Measurements from ENCODE around the gene CPEB3. TPM values are rescaled to one million over a fixed set of nuclear protein-coding genes. Genes with fewer than 3 reads are reported as not detected.

CPEB3 gene
- total RNA-seq, 1 donor from 2014 or later = 5.7 TPM

DNA sequence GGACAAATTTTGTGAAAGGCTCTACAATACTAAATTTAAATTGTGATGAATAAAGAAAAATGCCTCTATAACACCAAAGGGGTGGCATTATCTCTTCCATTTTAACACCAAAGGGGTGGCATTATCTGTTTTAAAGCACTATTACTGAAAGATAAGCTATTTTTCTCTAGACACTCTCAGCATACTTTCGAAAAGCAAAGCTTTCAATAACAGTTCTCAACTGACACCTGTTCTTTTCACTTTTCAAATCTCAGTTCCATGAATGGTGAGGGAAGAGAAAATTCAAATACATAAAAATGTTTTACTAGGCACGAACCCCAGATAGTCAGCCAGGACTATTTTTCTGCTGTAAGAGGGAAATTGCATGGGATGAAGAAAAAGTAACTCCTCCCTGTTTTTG lies 103.8 kb downstream of the CPEB3 start:
- intact Hi-C loops (cut with DNase I) = no loop called here
- ATAC-seq = no peak
- no peaks in the 10 kb centered on the region for H3K4me1 ChIP-seq

DNA sequence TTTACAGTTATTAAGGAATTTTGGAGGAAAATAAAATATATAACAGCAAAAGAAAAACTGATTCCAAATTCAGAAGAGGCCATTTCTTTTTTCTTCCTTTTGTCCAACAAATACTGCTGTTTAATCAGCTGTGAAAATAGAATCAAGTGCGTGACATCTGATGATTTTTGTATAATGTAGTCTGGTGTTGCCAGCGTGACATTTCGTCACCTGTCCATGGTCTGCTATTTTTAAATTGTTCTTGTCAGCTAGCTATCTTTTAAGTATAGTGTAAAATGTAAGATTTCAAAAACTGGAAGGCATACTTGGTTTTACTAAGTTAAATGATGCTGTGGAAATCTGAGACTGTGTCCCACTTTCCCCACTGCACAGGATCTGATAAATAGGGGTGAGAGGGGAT lies 105.9 kb downstream of the CPEB3 start:
- peaks cover 6% of the 10 kb centered on the region for H3K36me3 ChIP-seq
- no peaks in the 10 kb centered on the region for H3K27me3 ChIP-seq
- DNase-seq (no peak), ATAC-seq (no peak)
- no peaks in the 10 kb centered on the region for H3K4me1 ChIP-seq
- H3K9me3 ChIP-seq = no peaks in the 10 kb centered on the region
- intact Hi-C loops (cut with DNase I) = no loop called here
- TF ChIP-seq, protein P1, sequence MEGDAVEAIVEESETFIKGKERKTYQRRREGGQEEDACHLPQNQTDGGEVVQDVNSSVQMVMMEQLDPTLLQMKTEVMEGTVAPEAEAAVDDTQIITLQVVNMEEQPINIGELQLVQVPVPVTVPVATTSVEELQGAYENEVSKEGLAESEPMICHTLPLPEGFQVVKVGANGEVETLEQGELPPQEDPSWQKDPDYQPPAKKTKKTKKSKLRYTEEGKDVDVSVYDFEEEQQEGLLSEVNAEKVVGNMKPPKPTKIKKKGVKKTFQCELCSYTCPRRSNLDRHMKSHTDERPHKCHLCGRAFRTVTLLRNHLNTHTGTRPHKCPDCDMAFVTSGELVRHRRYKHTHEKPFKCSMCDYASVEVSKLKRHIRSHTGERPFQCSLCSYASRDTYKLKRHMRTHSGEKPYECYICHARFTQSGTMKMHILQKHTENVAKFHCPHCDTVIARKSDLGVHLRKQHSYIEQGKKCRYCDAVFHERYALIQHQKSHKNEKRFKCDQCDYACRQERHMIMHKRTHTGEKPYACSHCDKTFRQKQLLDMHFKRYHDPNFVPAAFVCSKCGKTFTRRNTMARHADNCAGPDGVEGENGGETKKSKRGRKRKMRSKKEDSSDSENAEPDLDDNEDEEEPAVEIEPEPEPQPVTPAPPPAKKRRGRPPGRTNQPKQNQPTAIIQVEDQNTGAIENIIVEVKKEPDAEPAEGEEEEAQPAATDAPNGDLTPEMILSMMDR (IDR thresholded peaks at IDR 0.05) = no peak
- H3K27ac ChIP-seq = no peak overlapping the region
- H3K4me3 ChIP-seq = no peak overlapping the region

More for the DNA sequence above, 103.8 kb downstream of the CPEB3 start:
- DNase-seq = no peak
- no peaks in the 10 kb centered on the region for H3K27me3 ChIP-seq
- TF ChIP-seq, protein P1 (IDR thresholded peaks at IDR 0.05) = no peak
- no peak overlapping the region for H3K27ac ChIP-seq
- peaks cover 6% of the 10 kb centered on the region for H3K36me3 ChIP-seq
- H3K9me3 ChIP-seq = no peaks in the 10 kb centered on the region
- H3K4me3 ChIP-seq = no peak overlapping the region

DNA sequence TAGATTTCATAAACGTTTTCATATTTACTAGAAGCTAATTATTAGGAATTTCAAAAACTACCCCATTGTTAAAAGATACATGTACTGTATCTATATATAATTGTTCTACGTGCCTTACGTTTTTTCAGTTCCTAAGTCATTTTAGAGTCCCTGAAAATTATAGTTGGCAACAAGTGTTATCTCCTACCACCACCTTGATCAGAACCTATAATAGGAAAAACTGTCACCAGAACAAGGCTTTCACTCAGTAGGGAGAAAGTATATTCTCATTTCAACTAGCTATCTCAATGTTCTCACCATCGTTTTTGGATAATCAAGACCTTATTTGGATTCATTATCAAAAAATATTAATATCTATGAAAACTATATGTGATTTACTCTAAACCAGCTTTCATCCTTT lies 107.7 kb downstream of the CPEB3 start:
- intact Hi-C loops (cut with DNase I) = no loop called here
- H3K4me1 ChIP-seq = no peaks in the 10 kb centered on the region
- H3K27ac ChIP-seq = no peak overlapping the region
- no peaks in the 10 kb centered on the region for H3K9me3 ChIP-seq
- H3K4me3 ChIP-seq = no peak overlapping the region
- peaks cover 5% of the 10 kb centered on the region for H3K36me3 ChIP-seq
- no peaks in the 10 kb centered on the region for H3K27me3 ChIP-seq
- no peak for DNase-seq
- TF ChIP-seq, protein P1 (IDR thresholded peaks at IDR 0.05) = no peak
- ATAC-seq = no peak

DNA sequence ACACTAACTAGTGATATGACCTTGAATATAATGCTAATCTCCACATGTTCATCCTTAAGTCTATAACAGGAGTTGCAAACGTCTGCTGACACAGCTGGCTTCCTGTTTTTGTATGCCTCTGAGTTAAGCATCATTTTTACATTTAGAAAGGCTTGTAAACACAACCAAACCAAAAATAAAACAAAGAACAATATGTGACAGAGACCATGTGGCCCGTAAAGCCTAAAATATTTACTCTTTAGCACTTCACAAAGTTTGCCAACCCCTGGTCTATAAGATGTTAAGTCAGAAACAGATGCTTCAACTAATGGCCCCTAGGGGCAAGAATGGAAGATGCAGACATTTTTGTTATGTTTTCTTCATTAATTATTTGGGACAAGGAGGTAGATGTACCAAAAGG lies 109.3 kb downstream of the CPEB3 start:
- no peak for ATAC-seq
- no peaks in the 10 kb centered on the region for H3K36me3 ChIP-seq
- H3K9me3 ChIP-seq = no peaks in the 10 kb centered on the region
- TF ChIP-seq, protein P1 (IDR thresholded peaks at IDR 0.05) = peak; percentile 21
- no peak overlapping the region for H3K27ac ChIP-seq
- no peak overlapping the region for H3K4me3 ChIP-seq
- no peak for DNase-seq
- intact Hi-C loops (cut with DNase I) = no loop called here
- H3K27me3 ChIP-seq = no peaks in the 10 kb centered on the region
- no peaks in the 10 kb centered on the region for H3K4me1 ChIP-seq

DNA sequence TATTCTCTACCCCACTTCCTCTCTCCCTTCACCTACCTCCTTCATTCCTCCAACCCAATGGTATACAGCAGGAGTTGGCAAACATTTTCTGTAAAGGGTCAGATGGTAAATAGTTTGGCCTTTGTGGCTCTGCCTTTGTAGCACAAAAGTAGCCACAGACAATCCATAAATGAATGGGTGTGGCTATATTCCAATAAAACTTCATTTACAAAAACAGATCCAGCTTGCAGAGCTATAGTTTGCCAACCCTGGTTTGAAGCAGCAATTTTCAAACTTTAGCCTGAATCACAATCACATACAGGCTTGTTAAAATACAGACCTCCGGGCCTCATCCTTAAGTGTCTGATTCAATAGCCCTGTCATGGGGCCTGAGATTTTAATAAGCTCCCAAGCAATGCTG lies 110.5 kb downstream of the CPEB3 start:
- H3K4me1 ChIP-seq = no peaks in the 10 kb centered on the region
- H3K9me3 ChIP-seq = no peaks in the 10 kb centered on the region
- no peak for DNase-seq
- no peak overlapping the region for H3K4me3 ChIP-seq
- H3K27ac ChIP-seq = no peak overlapping the region
- no peaks in the 10 kb centered on the region for H3K36me3 ChIP-seq
- no peaks in the 10 kb centered on the region for H3K27me3 ChIP-seq
- TF ChIP-seq, protein P1 (IDR thresholded peaks at IDR 0.05) = no peak
- intact Hi-C loops (cut with DNase I) = no loop called here
- ATAC-seq = no peak

DNA sequence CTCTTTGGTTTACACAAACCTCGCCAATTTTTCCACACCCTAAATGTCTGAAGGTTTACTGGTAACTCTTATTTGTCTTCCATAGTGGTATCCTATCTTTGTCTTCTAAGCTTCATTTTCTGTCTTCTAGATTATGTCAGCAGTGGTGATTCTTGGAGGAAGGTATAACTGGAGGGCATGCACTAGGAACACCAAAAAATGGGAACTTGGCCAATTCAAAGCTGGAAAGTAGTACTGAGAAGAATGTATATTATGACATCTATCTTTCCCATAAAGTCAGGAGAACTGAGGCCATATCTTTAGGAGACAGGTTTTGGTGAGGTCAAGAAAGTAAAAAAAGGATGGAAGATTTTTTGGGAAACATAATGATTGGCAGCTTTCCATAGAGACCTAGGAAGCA lies 113.3 kb downstream of the CPEB3 start:
- no peak overlapping the region for H3K27ac ChIP-seq
- H3K9me3 ChIP-seq = no peaks in the 10 kb centered on the region
- no peak for ATAC-seq
- H3K36me3 ChIP-seq = no peaks in the 10 kb centered on the region
- TF ChIP-seq, protein P1 (IDR thresholded peaks at IDR 0.05) = no peak
- H3K27me3 ChIP-seq = no peaks in the 10 kb centered on the region
- no peak for DNase-seq
- no peak overlapping the region for H3K4me3 ChIP-seq
- no peaks in the 10 kb centered on the region for H3K4me1 ChIP-seq
- intact Hi-C loops (cut with DNase I) = no loop called here
